GM21447 (cell line): Measurements from ENCODE around the gene AOC2.
"Not testable (repeated sequence)": the region's sequence is repeated elsewhere in the genome, so short reads cannot be mapped to it uniquely, and the experiment has no call there.

Experiments
- ATAC-seq: cut with Tn5 transposase; IDR thresholded peaks from one replicate; pipeline ENCODE4 v1.9.1; 2021; ENCODE audit not compliant: unreplicated experiment

The AOC2 gene

DNA sequence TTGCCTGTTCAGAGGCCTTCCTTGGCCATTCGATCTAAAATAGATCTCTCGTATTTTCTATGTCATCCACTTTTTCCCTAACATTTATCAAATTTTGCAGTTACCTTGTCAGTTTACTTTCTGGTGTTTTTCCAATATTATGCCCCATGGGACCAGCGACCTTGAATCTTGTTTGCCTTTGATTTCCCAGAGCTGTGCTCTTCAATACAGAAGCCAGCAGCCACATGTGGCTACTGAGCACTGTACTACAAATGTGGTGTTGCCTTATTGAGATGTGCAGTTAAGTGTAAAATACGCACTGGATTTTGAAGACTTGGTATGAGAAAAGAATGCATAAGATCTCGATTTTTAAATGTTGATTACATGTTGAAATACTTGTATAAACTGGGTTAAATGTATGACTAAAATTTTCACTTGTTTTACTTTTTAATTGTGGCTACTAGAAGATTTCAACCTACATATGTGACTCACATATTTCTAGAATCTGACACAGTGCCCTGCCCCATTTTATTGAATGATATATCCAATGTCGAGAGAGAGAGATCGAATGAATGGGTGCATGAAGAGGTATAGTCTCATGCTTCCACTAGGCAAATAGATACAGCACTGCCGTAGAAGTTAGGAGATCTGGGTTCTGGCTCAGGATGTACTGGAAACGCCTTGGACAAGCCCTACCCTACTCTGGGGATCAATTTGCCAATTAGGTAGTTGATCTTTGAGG is 12.0 kb upstream of the AOC2 start:
- ATAC-seq = no peak

GRCh38 chr17:42832934-42833766 is 11.2 kb upstream of the AOC2 start, which contains the start of gene PSME3:
Gene PSME3 (plus strand): TSS chr17:42833397. CDS start chr17:42833632, 235 bp downstream.
- ATAC-seq = peak; percentile 66

- ATAC-seq = no peak
Observed at GRCh38 chr17:42833767-42834422, 10.5 kb upstream of the AOC2 start.

GRCh38 chr17:42835732-42836131 is 8.6 kb upstream of the AOC2 start:
- no peak for ATAC-seq

DNA sequence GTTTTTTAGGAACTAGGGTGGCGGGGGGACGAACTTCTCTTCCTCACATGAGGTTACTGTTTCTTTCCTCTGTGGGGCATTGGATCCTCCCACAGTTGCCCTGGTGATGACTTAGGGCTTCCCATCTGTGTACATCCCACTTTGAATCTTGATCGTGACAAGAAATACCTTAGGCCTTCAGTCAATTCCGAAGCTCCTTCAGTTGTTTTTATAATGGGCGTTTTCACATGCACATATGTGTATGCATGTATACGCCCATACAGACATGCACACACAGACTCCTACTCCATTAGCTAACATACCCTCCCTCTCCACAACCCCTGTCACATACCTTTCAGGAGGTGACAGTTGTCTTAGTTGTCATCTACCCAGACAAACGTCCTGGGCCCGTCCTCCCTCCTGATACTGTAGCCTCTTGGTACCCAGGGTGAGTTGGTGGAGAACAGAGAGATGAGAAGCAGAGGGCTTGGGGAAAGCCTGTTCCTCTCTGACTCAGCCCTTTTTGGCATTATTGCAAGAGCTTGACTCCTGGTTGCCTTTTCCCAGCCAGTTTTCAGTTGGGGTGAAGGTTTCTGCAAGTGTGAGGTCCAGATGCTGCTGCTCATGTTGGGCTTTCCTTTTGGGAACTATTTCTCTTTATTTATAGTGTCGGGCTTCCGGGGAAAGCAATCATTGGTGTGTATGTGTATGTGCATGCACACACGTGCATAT is 2.2 kb upstream of the AOC2 start:
- ATAC-seq = no peak

DNA sequence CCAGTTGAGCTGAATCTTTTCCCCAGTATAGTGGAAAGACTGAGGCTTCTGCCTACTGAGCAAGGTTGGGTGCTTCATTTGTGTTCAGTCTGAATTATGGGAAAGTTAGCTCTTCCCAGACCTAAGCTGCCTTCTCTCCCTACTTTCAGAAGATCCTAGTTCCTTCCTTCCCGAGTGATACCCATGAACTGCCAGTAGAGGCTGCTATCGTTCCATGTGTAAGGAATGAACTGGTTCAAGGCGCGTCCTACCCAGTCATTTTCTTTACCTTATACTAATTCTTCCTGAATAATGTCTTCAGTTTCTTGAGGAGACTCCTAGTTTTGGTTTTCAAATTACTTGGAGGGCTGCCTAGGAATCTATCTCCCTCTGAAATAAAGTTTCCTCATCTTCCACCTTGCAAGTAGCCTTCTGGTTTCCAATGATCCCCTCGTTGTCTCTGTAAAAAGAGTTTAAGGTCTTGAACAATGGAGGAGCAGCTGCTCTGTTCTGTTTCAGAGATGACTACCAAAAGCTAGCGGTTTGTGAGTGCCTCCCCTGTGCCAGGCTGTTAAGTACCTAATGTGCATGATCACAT is 934 bp upstream of the AOC2 start:
- no peak for ATAC-seq

DNA sequence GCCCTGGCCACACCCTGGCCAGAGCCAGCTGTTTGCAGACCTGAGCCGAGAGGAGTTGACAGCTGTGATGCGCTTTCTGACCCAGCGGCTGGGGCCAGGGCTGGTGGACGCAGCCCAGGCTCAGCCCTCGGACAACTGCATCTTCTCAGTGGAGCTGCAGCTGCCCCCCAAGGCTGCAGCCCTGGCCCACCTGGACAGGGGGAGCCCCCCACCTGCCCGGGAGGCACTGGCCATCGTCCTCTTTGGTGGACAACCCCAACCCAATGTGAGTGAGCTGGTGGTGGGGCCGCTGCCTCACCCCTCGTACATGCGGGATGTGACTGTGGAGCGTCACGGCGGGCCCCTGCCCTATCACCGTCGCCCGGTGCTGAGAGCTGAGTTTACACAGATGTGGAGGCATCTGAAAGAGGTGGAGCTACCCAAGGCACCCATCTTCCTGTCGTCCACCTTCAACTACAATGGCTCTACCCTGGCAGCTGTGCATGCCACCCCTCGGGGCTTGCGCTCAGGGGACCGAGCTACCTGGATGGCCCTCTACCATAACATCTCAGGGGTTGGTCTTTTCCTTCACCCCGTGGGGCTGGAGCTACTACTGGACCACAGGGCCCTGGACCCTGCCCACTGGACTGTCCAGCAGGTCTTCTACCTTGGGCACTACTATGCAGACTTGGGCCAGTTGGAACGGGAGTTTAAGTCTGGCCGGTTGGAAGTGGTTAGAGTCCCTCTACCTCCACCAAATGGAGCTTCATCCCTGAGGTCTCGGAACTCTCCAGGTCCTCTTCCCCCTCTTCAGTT is 578 bp downstream of the AOC2 start:
- no peak for ATAC-seq

DNA sequence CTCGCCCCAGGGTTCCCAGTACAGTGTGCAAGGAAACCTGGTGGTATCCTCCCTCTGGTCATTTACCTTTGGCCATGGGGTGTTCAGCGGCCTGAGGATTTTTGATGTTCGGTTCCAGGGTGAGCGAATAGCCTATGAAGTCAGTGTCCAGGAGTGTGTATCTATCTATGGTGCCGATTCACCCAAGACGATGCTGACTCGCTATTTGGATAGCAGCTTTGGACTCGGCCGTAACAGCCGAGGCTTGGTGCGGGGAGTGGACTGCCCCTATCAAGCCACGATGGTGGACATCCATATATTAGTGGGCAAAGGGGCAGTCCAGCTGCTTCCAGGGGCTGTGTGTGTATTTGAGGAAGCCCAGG is 1.2 kb downstream of the AOC2 start:
- no peak for ATAC-seq

- no peak for ATAC-seq
Observed at GRCh38 chr17:42845918-42846593, 1.7 kb downstream of the AOC2 start.

DNA sequence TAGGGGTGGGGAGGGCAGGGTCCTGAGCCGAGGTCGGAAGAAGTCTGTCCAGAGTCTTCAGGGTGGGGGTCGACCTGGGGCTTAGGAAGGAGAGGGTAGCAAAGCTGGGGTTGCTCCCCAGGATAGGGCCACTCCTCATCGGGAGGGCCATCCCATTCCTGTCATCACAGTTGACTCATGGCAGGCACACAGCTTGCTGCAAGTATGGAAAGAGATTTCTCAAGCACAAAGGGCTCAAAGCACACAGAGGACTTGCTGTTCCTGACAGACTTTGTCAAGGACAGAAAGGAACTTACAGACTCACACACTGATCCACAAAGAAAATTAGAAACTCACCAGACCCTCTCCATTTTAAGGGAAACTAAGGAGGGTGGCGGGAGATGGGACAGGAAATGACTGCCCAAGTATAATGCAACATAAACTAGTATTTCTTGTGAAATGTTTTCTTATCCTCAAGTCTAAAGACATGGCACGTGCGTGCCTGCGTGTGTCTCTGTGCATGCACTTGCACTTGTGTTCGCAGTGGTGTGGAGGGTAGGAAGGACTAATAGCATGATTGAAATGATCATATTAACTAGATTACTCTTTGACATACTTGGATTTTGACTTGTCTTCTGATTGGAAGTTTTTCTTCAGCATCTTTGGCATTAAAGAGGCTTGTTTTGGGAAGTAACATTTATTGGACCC is 2.4 kb downstream of the AOC2 start:
- no peak for ATAC-seq

DNA sequence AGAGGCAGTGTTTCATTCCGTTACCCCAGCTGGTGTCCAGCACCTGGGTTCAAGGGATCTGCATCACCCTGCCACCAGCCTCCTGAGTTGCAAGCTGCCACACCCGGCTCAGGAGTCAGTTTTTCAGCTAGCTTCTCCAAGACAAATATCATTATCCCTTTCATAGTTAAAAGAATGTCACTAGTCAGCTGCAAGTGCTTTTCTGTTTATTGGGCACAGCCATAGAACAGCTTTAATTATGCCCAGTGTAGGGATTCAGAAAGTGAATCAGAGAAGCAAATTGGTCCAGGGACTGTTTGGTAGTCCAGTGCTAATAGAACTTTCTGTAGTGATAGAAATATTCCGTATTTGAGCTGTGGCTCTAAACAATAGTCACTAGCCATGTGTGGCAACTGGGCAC is 3.7 kb downstream of the AOC2 start:
- ATAC-seq = no peak

DNA sequence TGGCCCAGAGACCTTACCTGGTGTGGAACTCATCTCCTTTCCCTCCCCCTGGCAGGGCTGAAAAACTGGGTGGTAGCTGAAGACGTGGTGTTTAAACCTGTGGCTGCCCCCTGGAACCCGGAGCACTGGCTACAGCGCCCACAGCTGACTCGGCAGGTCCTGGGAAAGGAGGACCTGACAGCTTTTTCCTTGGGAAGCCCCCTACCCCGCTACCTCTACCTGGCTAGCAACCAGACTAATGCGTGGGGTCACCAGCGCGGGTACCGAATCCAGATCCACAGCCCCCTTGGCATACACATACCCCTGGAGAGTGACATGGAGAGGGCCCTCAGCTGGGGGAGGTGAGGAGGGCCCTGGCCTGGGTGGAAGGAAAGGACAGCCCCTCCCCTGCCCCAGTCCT is 4.7 kb downstream of the AOC2 start:
- no peak for ATAC-seq

DNA sequence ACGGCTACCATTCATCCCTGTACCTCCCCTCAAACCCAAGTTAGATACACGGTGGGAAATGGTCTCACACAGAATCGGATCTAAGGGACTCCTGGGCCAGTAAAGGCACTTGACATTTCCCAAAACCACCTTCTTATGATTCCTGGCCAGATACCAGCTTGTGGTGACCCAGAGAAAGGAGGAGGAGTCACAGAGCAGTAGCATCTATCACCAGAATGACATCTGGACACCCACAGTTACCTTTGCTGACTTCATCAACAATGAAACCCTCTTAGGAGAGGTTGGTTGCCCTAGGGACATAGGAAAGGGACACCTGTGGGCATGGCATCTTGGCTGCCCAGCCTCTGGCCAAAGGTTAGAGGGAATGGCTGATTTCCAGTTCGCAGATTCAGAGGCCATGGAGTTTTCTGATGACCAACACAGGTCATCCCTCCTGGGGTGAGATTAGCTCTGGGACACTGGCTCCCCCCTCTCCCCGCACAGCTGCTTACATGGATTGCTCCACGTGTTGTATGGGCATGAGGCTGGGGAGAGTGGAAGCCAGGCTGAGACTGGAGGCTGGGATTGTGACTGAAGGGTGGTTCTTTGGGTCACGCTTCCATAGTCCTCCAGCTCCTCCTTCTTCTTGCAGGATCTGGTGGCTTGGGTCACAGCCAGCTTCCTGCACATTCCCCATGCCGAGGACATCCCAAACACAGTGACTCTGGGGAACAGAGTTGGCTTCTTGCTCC is 5.2 kb downstream of the AOC2 start:
- no peak for ATAC-seq

GRCh38 chr17:42850954-42851353 is 6.6 kb downstream of the AOC2 start, which contains the start of gene AOC3:
Gene AOC3 (plus strand): TSS chr17:42851199. CDS start chr17:42851344, 145 bp downstream.
- ATAC-seq = no peak

DNA sequence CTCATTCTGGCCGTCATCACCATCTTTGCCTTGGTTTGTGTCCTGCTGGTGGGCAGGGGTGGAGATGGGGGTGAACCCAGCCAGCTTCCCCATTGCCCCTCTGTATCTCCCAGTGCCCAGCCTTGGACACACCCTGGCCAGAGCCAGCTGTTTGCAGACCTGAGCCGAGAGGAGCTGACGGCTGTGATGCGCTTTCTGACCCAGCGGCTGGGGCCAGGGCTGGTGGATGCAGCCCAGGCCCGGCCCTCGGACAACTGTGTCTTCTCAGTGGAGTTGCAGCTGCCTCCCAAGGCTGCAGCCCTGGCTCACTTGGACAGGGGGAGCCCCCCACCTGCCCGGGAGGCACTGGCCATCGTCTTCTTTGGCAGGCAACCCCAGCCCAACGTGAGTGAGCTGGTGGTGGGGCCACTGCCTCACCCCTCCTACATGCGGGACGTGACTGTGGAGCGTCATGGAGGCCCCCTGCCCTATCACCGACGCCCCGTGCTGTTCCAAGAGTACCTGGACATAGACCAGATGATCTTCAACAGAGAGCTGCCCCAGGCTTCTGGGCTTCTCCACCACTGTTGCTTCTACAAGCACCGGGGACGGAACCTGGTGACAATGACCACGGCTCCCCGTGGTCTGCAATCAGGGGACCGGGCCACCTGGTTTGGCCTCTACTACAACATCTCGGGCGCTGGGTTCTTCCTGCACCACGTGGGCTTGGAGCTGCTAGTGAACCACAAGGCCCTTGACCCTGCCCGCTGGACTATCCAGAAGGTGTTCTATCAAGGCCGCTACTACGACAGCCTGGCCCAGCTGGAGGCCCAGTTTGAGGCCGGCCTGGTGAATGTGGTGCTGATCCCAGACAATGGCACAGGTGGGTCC is 7.2 kb downstream of the AOC2 start:
- not testable (repeated sequence) for ATAC-seq

- no peak for ATAC-seq
Observed at GRCh38 chr17:42852351-42852750, 8.0 kb downstream of the AOC2 start.

GRCh38 chr17:42853004-42853403 is 8.6 kb downstream of the AOC2 start:
- no peak for ATAC-seq
